ENCODE results near the gene FZD4. TPM values are rescaled to one million over a fixed set of nuclear protein-coding genes. Genes with fewer than 3 reads are reported as not detected.
A peak's percentile ranks its signal among the peaks of the same experiment; 100 is the strongest.

The FZD4 gene
- polyA plus RNA-seq, 1 donor from 2014 or later = 0.76 TPM

DNA sequence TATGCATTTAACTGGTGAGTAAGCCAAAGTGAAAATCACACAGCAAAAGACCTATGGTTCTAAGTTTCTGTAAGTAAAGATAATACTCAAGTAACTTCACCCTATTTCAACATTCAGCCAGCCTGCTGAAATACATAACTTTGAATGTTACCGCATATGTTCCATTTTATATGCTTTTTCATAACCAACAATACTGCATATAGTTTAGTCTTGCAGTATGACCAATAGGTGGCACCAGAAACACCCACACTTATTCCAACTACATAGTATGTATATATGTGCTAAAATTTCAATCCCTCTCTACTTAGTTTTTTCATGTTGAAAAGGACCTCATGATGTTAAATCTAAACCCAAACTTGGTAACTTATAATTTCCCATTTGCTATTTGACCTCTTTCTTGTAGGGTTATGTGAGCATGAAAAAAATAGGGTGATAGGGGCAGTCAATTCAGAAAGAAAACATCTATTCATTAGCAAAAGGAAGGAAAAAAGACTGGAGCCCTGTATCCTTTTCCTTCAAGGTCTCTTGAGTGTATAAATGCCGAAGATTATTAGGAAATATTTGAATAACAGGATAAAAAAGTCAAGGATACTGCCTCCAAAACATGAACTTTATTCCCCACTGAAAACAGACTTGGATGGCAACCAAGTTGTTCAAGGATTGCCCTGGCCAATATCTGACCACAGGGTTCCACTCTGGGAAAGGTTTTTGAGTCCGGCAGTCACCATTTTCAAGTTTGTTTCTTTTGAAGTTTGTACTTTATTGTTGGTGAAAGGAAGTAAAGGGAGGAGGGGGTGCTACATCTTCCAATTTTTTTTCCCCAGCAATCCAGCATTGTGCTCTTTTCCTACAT lies 23.8 kb upstream of the FZD4 start:
- H3K9ac ChIP-seq (ENCODE audit: low read length) = no peak overlapping the region
- H3K79me2 ChIP-seq (replicated peaks; ENCODE audit: insufficient read depth, low read length) = no peaks in the 10 kb centered on the region
- no peak overlapping the region for H2AFZ ChIP-seq (ENCODE audit: low read depth, low read length)
- H3K4me2 ChIP-seq (ENCODE audit: low read length) = no peak overlapping the region
- H3F3A ChIP-seq (ENCODE audit: insufficient read depth, low read length, poor library complexity, severe bottlenecking) = no peaks in the 10 kb centered on the region
- H3K9me3 ChIP-seq (ENCODE audit: low read length) = no peaks in the 10 kb centered on the region
- TF ChIP-seq SMC3 (conservative IDR thresholded peaks at IDR 0.05; ENCODE audit: poor library complexity) (peak; percentile 54), RAD21 (conservative IDR thresholded peaks at IDR 0.05) (peak; percentile 40), MXI1 (conservative IDR thresholded peaks at IDR 0.05; ENCODE audit: poor library complexity, severe bottlenecking) (no peak), EZH2 (IDR thresholded peaks at IDR 0.05; ENCODE audit: borderline replicate concordance, insufficient read depth, low read length, poor library complexity, severe bottlenecking) (no peak), TAF1 (IDR thresholded peaks at IDR 0.05; ENCODE audit: low read depth) (no peak), POLR2AphosphoS5 (IDR thresholded peaks at IDR 0.05) (no peak), EP300 (conservative IDR thresholded peaks at IDR 0.05; ENCODE audit: poor library complexity, severe bottlenecking) (no peak)
- TF ChIP-seq, protein P1, sequence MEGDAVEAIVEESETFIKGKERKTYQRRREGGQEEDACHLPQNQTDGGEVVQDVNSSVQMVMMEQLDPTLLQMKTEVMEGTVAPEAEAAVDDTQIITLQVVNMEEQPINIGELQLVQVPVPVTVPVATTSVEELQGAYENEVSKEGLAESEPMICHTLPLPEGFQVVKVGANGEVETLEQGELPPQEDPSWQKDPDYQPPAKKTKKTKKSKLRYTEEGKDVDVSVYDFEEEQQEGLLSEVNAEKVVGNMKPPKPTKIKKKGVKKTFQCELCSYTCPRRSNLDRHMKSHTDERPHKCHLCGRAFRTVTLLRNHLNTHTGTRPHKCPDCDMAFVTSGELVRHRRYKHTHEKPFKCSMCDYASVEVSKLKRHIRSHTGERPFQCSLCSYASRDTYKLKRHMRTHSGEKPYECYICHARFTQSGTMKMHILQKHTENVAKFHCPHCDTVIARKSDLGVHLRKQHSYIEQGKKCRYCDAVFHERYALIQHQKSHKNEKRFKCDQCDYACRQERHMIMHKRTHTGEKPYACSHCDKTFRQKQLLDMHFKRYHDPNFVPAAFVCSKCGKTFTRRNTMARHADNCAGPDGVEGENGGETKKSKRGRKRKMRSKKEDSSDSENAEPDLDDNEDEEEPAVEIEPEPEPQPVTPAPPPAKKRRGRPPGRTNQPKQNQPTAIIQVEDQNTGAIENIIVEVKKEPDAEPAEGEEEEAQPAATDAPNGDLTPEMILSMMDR (IDR thresholded peaks at IDR 0.05; ENCODE audit: poor library complexity, severe bottlenecking) = peak; percentile 57
- TF ChIP-seq, protein P2, sequence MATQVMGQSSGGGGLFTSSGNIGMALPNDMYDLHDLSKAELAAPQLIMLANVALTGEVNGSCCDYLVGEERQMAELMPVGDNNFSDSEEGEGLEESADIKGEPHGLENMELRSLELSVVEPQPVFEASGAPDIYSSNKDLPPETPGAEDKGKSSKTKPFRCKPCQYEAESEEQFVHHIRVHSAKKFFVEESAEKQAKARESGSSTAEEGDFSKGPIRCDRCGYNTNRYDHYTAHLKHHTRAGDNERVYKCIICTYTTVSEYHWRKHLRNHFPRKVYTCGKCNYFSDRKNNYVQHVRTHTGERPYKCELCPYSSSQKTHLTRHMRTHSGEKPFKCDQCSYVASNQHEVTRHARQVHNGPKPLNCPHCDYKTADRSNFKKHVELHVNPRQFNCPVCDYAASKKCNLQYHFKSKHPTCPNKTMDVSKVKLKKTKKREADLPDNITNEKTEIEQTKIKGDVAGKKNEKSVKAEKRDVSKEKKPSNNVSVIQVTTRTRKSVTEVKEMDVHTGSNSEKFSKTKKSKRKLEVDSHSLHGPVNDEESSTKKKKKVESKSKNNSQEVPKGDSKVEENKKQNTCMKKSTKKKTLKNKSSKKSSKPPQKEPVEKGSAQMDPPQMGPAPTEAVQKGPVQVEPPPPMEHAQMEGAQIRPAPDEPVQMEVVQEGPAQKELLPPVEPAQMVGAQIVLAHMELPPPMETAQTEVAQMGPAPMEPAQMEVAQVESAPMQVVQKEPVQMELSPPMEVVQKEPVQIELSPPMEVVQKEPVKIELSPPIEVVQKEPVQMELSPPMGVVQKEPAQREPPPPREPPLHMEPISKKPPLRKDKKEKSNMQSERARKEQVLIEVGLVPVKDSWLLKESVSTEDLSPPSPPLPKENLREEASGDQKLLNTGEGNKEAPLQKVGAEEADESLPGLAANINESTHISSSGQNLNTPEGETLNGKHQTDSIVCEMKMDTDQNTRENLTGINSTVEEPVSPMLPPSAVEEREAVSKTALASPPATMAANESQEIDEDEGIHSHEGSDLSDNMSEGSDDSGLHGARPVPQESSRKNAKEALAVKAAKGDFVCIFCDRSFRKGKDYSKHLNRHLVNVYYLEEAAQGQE (IDR thresholded peaks at IDR 0.05; ENCODE audit: borderline replicate concordance) = no peak
- no peaks in the 10 kb centered on the region for H3K36me3 ChIP-seq (ENCODE audit: insufficient read depth, low read length)
- no peak overlapping the region for H3K4me3 ChIP-seq (ENCODE audit: low read length)
- no peaks in the 10 kb centered on the region for H3K27me3 ChIP-seq (ENCODE audit: insufficient read depth, low read depth, low read length)
- no peaks in the 10 kb centered on the region for H4K20me1 ChIP-seq (ENCODE audit: insufficient read depth)
- no peak overlapping the region for H3K27ac ChIP-seq (ENCODE audit: low read length)
- no peaks in the 10 kb centered on the region for H3K9me2 ChIP-seq (ENCODE audit: insufficient read depth, low read length)

GRCh38 chr11:86978247-86978646 lies 23.1 kb upstream of the FZD4 start:
- TF ChIP-seq EP300 (conservative IDR thresholded peaks at IDR 0.05; ENCODE audit: poor library complexity, severe bottlenecking) = no peak
- TF ChIP-seq EZH2 (IDR thresholded peaks at IDR 0.05; ENCODE audit: borderline replicate concordance, insufficient read depth, low read length, poor library complexity, severe bottlenecking) = no peak
- H3K9ac ChIP-seq (ENCODE audit: low read length) = no peak overlapping the region
- H4K20me1 ChIP-seq (ENCODE audit: insufficient read depth) = no peaks in the 10 kb centered on the region
- no peaks in the 10 kb centered on the region for H3K9me2 ChIP-seq (ENCODE audit: insufficient read depth, low read length)
- H3K4me2 ChIP-seq (ENCODE audit: low read length) = no peak overlapping the region
- H3K79me2 ChIP-seq (replicated peaks; ENCODE audit: insufficient read depth, low read length) = no peaks in the 10 kb centered on the region
- H3K27me3 ChIP-seq (ENCODE audit: insufficient read depth, low read depth, low read length) = no peaks in the 10 kb centered on the region
- no peaks in the 10 kb centered on the region for H3F3A ChIP-seq (ENCODE audit: insufficient read depth, low read length, poor library complexity, severe bottlenecking)
- H3K27ac ChIP-seq (ENCODE audit: low read length) = no peak overlapping the region
- H3K9me3 ChIP-seq (ENCODE audit: low read length) = peaks cover 2% of the 10 kb centered on the region
- H3K36me3 ChIP-seq (ENCODE audit: insufficient read depth, low read length) = no peaks in the 10 kb centered on the region
- H3K4me3 ChIP-seq (ENCODE audit: low read length) = no peak overlapping the region
- no peak overlapping the region for H2AFZ ChIP-seq (ENCODE audit: low read depth, low read length)
